Measurements from ENCODE around the gene DHDH.

Gene DHDH

DNA sequence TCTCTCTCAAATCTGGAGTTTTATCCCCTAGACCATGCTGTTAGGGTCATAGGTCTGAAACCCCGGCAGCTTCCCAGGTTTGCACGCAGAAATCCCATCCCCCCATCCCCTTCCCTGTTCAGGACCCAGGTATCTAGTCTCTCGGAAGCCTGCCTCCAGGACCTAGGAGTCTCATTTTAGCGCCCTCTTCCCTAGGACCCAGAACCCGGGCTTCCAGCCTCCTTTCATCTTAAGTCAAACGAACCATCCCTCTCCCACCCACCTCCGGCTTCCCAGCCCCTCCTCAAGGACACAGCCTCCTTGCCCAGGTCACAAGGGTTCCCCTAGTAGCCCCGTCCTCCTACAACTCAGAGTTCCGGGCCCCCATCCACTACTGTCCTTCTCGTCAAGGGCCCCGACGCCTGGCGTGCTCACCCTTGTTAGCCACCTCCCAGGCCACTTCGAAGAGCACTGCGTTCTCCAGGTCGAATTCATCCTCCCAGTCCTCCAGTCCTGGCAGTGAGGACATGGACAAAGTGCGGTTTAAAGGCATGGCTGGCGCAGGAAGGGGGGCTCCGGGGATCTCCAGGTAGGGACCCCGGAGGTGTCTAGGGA lies 59.2 kb downstream of the DHDH start:
- DNase-seq (ENCODE audit: low read depth in 3 of 3) = peak in 1 of 3 experiments; percentile 16

DNA sequence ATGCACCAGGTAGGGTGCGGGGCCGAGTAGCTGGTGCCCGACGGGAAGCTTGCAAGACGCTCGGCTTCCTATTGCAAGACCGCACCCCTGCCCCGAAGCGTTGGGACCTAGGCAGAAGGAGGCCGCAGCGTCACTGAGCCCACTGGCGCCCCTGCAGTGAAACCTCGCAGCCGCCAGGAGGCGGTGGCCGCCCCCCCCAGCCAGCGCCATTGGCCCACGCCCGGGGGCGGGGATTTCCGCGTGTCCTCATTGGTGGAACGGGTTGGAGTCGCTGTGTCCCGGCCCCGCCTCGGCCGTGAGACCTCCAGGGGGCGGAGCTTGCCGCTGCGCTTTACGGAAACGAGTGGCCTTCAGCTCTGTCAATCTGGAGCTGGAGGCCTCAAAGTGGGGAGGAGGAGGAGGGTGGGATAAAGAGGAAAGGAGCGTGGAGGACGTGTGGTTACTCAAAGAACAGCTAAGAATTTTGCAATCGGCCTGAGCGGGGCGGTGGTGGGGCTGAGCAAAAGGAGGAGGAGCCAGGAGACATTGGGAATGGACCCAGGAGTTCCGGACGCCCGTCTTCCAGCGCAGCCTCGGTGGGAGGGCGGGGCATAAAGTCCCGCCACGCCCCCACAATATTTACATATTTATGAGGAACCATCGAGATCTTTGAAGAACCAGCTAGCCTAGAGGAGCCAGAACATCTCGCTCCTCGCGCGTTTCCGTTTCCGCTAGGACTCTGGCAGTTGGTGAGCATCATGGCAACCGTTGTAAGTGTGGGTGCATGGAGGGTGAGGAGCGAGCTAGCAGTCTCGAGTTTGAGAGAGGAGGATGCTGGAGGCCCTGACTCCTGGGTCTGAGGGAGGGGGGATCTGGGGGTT lies 59.9 kb downstream of the DHDH start, which contains the start of the genes GYS1 and RUVBL2:
Gene GYS1, minus strand, starts transcription at position 135 of the 860 bp plus-strand sequence. CDS start 197 bp downstream, outside the sequence.
Gene RUVBL2, plus strand, starts transcription at position 713 of the 860 bp plus-strand sequence. Its CDS starts 25 bp downstream, at position 738.
- peak; percentile 99 for DNase-seq (ENCODE audit: low read depth in 3 of 3)

- DNase-seq (ENCODE audit: low read depth in 3 of 3) = no peak
These were observed 60.5 kb downstream of the DHDH start for GRCh38 chr19:48994035-48994386.
